Mucosa of rectum (tissue), 2 donors: ENCODE results near the gene AP4M1.

Experiments
- H3K27ac ChIP-seq, 2 donors: one replicate each; pipeline ENCODE4 v1.7.0; 2013; ENCODE audit warnings: inconsistent platforms in 2 of 2, low read depth in 2 of 2, low read length in 2 of 2
- H3K27me3 ChIP-seq, 2 donors: one replicate each; pipeline ENCODE4 v1.7.0; 2013; ENCODE audit warnings: low read length in 2 of 2; ENCODE audit not compliant: control insufficient read depth in 2 of 2, insufficient read depth in 2 of 2
- H3K36me3 ChIP-seq, 2 donors: one replicate each; pipeline ENCODE4 v1.7.0; 2013; ENCODE audit warnings: low read length in 2 of 2; ENCODE audit not compliant: control insufficient read depth in 2 of 2, insufficient read depth in 2 of 2
- H3K4me1 ChIP-seq, 2 donors: one replicate each; pipeline ENCODE4 v1.7.0; 2013; ENCODE audit warnings: low read length in 2 of 2, mild to moderate bottlenecking in 1 of 2; ENCODE audit not compliant: control insufficient read depth in 2 of 2, insufficient read depth in 2 of 2
- H3K4me3 ChIP-seq, 2 donors: one replicate each; pipeline ENCODE4 v1.7.0; 2013; ENCODE audit warnings: low read length in 2 of 2
- H3K9ac ChIP-seq, 2 donors: one replicate each; pipeline ENCODE4 v1.7.0; 2013; ENCODE audit warnings: low read length in 2 of 2, low read depth in 1 of 2, mild to moderate bottlenecking in 1 of 2
- H3K9me3 ChIP-seq, 2 donors: one replicate each; pipeline ENCODE4 v1.7.0; 2013; ENCODE audit warnings: low read length in 2 of 2; ENCODE audit not compliant: control insufficient read depth in 2 of 2
- donor health status: healthy.
- donor health status: Normal muscosa, but diverticular disease.

Gene AP4M1

DNA sequence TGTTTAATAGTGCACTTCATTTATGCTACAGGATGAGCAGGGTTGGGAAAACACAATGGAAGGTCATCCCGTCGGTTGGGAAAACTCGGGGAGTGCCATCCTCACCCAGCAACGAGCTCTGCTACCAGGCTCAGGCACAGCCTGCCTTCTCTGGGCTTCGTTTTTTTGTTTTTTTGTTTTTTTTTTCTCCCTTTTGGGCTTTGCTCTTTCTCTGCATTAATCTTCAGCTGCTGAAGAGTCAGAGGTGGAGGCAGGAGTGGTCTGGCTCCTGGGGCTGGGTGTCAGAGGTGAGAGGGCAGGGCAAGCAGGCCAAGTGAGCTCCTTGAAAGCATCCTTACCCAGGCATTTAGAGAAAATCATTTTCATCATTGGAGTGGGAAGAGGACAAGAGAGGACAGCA, 31.5 kb upstream of the AP4M1 start:
- no peaks in the 10 kb centered on the region for H3K4me1 ChIP-seq
- peaks cover 51 to 52% of the 10 kb centered on the region in 2 donors for H3K36me3 ChIP-seq
- no peak overlapping the region for H3K4me3 ChIP-seq
- H3K27me3 ChIP-seq = no peaks in the 10 kb centered on the region
- H3K9me3 ChIP-seq = peaks cover 15 to 16% of the 10 kb centered on the region in 2 donors
- no peak overlapping the region for H3K27ac ChIP-seq
- H3K9ac ChIP-seq = no peak overlapping the region

DNA sequence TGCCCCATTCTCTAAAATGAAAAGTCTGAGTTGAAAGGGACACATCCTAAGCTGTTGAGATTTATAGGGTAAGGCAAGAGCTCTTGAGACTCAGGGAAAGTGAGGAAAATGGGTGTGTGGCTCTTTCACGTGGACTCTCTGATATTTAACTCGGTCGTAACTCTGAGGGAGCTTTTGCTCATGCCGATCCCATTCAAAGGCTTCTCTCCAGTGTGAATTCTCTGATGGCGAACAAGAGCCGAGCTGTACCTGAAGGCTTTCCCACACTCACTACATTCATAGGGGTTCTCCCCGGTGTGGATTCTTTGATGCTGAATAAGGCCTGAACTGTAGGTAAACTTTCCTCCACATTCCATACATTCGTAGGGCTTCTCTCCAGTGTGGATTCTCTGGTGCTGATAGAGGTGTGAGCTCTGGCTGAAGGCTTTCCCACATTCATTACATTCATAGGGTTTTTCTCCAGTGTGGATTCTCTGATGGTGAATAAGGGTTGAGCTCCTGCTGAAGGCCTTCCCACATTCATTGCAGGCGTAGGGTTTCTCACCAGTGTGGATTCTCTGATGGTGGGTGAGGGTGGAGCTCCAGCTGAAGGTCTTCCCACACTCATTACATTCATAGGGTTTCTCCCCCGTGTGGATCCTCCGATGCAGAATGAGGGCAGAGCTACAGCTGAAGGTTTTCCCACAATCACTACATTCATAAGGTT, 30.3 kb upstream of the AP4M1 start:
- Histone ChIP-seq H3K9ac (no peak overlapping the region), H3K4me3 (peak overlapping the region in 1 of 2 donors; percentile 12), H3K36me3 (peaks cover 63% of the 10 kb centered on the region in 2 donors), H3K27me3 (no peaks in the 10 kb centered on the region), H3K4me1 (no peaks in the 10 kb centered on the region), H3K9me3 (peaks cover 15 to 16% of the 10 kb centered on the region in 2 donors), H3K27ac (no peak overlapping the region)

DNA sequence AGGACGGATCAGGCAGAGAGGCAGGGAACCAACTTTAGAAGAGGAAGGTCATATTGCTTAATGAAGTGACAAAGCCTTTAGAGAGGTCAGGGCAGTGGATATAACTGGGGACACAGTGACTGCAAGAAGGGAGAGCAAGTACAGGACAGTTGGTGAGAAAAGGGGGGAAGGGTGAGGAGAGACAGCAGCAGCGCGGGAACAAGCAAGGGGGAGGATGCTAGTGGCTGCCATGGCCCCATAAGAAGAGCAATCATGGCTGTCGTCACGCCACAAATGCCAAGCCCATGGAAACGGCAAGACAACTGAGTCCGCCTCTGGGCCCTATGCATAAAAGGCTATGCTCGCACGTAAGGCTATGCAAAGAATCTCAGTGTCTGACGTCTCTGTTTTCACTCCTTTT, 29.0 kb upstream of the AP4M1 start:
- H3K36me3 ChIP-seq = peaks cover 71 to 72% of the 10 kb centered on the region in 2 donors
- no peaks in the 10 kb centered on the region for H3K27me3 ChIP-seq
- peaks cover 15 to 16% of the 10 kb centered on the region in 2 donors for H3K9me3 ChIP-seq
- H3K4me1 ChIP-seq = peaks cover 6 to 8% of the 10 kb centered on the region in 2 donors
- no peak overlapping the region for H3K9ac ChIP-seq
- H3K27ac ChIP-seq = no peak overlapping the region
- H3K4me3 ChIP-seq = no peak overlapping the region

DNA sequence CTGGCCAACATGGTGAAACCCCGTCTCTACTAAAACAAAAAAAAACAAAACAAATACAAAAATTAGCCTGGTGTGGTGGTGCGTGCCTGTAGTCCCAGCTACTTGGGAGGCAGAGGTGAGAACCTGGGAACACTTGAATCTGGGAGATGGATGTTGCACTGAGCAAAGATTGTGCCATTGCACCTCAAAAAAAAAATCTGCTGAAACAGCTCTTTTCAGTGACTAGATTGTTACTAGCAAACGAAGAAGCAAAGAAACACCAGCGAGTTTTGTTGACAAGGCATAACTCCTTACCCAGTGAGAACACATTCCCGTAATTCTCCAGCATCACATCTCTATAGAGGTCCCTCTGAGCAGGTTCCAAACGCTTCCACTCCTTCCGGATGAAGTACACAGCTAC, 26.6 kb upstream of the AP4M1 start:
- Histone ChIP-seq H3K27ac (no peak overlapping the region), H3K4me3 (no peak overlapping the region), H3K9me3 (peaks cover 15 to 16% of the 10 kb centered on the region in 2 donors), H3K27me3 (no peaks in the 10 kb centered on the region), H3K9ac (no peak overlapping the region), H3K36me3 (peaks cover 70 to 73% of the 10 kb centered on the region in 2 donors), H3K4me1 (peaks cover 19 to 25% of the 10 kb centered on the region in 2 donors)

DNA sequence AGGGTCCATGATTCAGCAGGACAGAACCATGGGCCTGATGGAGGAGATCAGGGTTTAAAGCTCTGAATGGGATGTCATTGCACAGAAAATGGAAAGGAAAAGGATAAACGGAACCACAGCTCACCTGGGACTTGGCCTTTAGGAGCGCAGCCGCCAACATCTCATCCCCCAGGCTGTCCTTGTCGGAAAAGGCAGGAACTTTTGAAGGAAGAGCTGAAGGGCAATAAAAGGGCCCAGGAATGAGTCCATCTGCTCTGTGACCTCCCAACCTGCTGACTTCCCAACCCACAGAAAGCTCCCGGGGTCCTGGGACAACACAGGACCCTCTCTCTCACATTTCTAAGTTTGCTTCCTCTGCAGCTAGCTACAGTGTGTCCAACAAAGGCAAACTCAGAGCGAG, 26.0 kb upstream of the AP4M1 start:
- peaks cover 67% of the 10 kb centered on the region in 2 donors for H3K36me3 ChIP-seq
- H3K9ac ChIP-seq = no peak overlapping the region
- H3K4me1 ChIP-seq = peaks cover 23 to 29% of the 10 kb centered on the region in 2 donors

DNA sequence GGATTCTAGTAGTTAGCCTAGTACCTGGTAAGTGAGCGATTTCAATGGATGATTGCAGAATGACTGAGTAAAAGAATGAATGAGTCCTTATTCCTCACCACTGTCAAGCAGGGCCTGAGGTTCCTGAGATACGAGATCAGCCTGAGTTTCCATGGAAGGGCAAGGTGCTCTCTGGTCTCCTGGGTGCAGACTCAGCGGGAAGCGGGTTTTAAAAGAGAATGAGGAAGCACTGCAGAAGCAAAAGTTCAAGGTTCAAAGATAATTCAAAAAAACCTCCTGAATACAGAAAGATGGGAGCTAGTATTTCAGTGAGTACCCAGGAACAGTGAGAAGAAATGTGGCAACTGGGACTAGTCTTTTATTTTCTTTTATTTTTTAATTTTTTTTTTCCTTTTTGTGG, 24.2 kb upstream of the AP4M1 start:
- no peaks in the 10 kb centered on the region for H3K27me3 ChIP-seq
- no peak overlapping the region for H3K27ac ChIP-seq
- H3K4me3 ChIP-seq = no peak overlapping the region
- H3K9ac ChIP-seq = no peak overlapping the region
- H3K9me3 ChIP-seq = peaks cover 5 to 6% of the 10 kb centered on the region in 2 donors
- H3K4me1 ChIP-seq = peaks cover 23 to 34% of the 10 kb centered on the region in 2 donors
- peaks cover 49 to 50% of the 10 kb centered on the region in 2 donors for H3K36me3 ChIP-seq

More for the DNA sequence above, 26.0 kb upstream of the AP4M1 start:
- H3K27ac ChIP-seq = no peak overlapping the region
- peaks cover 15 to 16% of the 10 kb centered on the region in 2 donors for H3K9me3 ChIP-seq
- no peaks in the 10 kb centered on the region for H3K27me3 ChIP-seq
- H3K4me3 ChIP-seq = no peak overlapping the region

DNA sequence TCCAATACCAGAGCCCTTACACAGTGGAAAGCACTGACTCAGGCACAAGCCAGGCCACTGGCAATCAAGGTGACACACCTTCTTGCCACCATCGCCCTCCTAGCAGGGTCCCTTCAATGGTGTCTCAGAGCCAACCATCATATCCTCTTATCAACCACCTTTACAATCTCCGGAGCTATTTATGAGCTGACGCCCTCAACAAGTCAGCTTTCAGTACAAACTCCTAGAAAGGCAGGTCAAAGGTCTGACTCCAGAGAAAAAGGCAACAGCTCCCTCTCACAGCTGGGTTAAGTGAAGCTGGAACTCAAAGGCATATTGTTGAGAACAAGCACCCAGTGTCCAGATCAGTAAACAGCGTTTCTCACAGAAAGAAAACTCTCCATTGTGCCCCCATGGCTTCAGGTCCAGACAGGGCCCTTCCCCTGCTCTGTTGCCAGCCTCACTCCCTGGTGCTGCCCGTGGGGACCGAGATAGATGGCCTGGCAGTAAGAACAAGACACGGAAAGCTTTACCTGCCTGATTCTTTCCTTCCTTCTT, 22.4 kb upstream of the AP4M1 start:
- Histone ChIP-seq H3K9ac (peak overlapping the region; percentile 54 to 68), H3K27ac (peak overlapping the region; percentile 85 to 88), H3K27me3 (no peaks in the 10 kb centered on the region), H3K36me3 (peaks cover 31% of the 10 kb centered on the region in 2 donors), H3K4me3 (peak overlapping the region; percentile 56 to 65), H3K4me1 (peaks cover 31 to 41% of the 10 kb centered on the region in 2 donors), H3K9me3 (no peaks in the 10 kb centered on the region)

DNA sequence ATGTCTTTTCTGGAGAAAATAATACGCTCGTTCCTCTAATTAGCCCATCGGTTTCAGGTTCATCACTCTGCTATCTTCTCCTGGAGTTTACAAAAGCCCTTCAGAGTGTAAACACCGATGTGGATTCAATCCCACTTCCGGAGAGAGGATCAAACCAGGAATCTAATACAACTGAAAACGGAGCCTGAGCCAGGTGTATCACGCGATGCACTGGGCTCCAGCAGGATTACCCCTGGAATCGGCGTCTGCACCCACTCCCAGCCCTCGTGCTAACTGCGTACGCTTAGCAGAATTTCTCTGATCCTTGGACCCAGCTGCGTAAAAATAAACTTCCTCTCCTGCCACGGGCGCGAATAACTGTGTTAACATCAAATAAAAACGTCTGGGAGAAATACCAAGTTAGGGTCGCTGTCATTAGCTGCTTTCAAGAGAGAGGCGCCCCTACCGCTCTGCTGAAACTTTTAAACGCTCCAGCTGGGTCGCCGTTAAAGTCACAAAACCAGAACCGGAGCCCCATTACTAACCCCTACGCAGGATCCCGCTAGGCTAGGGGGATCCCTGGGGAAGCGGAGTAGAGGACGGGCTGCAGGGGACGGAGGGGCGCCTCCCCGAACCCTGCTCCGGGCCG, 20.4 kb upstream of the AP4M1 start:
- Histone ChIP-seq H3K9me3 (no peaks in the 10 kb centered on the region), H3K9ac (peak overlapping the region; percentile 95 to 99), H3K36me3 (peaks cover 13% of the 10 kb centered on the region in 2 donors), H3K27ac (peak overlapping the region; percentile 85 to 88), H3K4me3 (peak overlapping the region; percentile 95 to 100), H3K27me3 (no peaks in the 10 kb centered on the region), H3K4me1 (peaks cover 31 to 41% of the 10 kb centered on the region in 2 donors)

DNA sequence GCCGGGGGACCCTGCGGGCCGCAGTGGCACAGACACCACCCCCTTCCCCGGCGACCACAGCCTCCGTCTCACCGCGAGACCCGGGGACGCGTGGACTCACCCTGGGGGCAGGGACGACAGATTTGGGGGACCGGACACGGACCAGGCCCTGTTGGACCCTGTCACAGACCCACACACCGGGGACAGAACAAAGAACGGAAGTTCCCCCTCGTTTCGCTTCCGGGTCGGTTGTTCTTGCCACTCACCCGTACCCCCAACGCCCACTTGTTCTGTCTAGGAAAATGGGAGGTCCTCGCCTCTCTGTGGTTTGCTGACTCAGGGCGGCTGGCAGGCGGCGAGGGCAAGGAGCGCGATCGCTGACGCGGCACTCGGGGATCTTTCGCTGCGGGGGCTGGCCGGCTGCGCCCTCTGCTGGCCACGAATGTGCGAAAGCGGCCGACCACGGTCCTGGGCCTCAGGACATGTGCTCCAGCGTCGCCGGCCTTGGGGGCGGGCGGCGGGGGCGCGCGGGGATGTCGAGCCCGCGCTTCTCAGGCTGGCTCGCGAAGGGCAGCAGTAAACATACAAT, 19.8 kb upstream of the AP4M1 start, which contains the start of gene ZNF3:
Gene ZNF3, minus strand, starts transcription at position 189 of the 568 bp plus-strand sequence. CDS start 4,366 bp downstream, outside the sequence.
- Histone ChIP-seq H3K4me3 (peak within 1 kb of the TSS; percentile 95 to 100), H3K4me1 (peaks cover 30 to 41% of the 10 kb centered on the region in 2 donors), H3K27ac (peak within 1 kb of the TSS; percentile 85 to 88), H3K27me3 (no peaks in the 10 kb centered on the region), H3K36me3 (peaks cover 8 to 9% of the 10 kb centered on the region in 2 donors), H3K9me3 (no peaks in the 10 kb centered on the region), H3K9ac (peak within 1 kb of the TSS; percentile 95 to 99)

DNA sequence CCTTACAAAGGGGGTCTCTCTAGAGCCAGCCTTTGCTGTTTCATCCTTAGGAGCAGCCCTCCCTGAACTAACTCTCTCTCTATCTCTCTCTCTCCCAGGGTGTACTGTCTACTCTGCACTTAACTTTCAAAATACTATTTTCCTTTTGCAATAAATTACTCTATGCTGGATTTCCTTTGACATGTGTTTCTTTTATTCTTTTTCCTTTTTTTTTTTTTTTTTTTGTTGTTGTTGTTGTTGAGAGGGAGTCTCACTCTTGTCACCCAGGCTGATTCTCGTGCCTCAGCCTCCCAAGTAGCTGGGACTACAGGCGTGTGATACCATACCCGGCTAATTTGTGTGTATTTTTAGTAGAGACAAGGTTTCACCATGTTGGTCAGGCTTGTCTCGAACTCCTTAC, 18.5 kb upstream of the AP4M1 start:
- Histone ChIP-seq H3K9me3 (no peaks in the 10 kb centered on the region), H3K9ac (no peak overlapping the region), H3K36me3 (peaks cover 3% of the 10 kb centered on the region in 2 donors), H3K4me3 (no peak overlapping the region), H3K27ac (peak overlapping the region; percentile 76 to 85), H3K27me3 (no peaks in the 10 kb centered on the region), H3K4me1 (peaks cover 20 to 33% of the 10 kb centered on the region in 2 donors)
